Keratinocyte (primary cell): ENCODE results near the gene AKTIP. TPM values are rescaled to one million over a fixed set of nuclear protein-coding genes. Genes with fewer than 3 reads are reported as not detected.

ENCODE experiments used
- DNase-seq: peaks from one replicate; pipeline ENCODE4 v3.0.0-alpha.2; 2011; ENCODE audit warnings: low read depth, missing footprints, low spot score
- FAIRE-seq: peaks from 2 replicates; lab custom pipeline; 2011; peaks lifted over from hg19 to GRCh38; lab: Jason Lieb, UNC
- H2AFZ ChIP-seq: 2 replicates; pipeline ENCODE4 v1.6.0; 2012; ENCODE audit warnings: low read length, control low read depth, inconsistent platforms; ENCODE audit not compliant: control insufficient read depth
- H3K27ac ChIP-seq: 2 replicates; pipeline ENCODE4 v1.5.1; 2011; ENCODE audit warnings: low read length; ENCODE audit not compliant: control insufficient read depth, insufficient read depth
- H3K27me3 ChIP-seq: 3 replicates; pipeline ENCODE4 v1.6.0; 2011; ENCODE audit warnings: low read length; ENCODE audit not compliant: control insufficient read depth, insufficient read depth; ENCODE audit errors: extremely low read depth
- H3K36me3 ChIP-seq, 2 experiments: 2 replicates in 1 of 2; 3 replicates in 1 of 2; pipeline ENCODE4 v1.5.1; 2011; ENCODE audit warnings: low read length in 2 of 2, mild to moderate bottlenecking in 1 of 2; ENCODE audit not compliant: control insufficient read depth in 2 of 2, insufficient read depth in 2 of 2; ENCODE audit errors: extremely low read depth in 1 of 2
- H3K4me1 ChIP-seq: 3 replicates; pipeline ENCODE4 v1.5.1; 2011; ENCODE audit warnings: low read length; ENCODE audit not compliant: control insufficient read depth, insufficient read depth; ENCODE audit errors: extremely low read depth
- H3K4me2 ChIP-seq: 3 replicates; pipeline ENCODE4 v1.6.0; 2011; ENCODE audit warnings: low read depth, low read length; ENCODE audit not compliant: control insufficient read depth, insufficient read depth; ENCODE audit errors: extremely low read depth
- H3K4me3 ChIP-seq, 3 experiments: fragments of 200-600 bp in 1 of 3; sonication (generic) in 1 of 3; 2 replicates in 2 of 3; 3 replicates in 1 of 3; pipeline ENCODE4 v1.5.1; 2011 to 2016; ENCODE audit warnings: low read length in 3 of 3, mild to moderate bottlenecking in 3 of 3, control low read depth in 2 of 3, inconsistent platforms in 1 of 3, low read depth in 1 of 3, mixed read lengths in 1 of 3, mixed run types in 1 of 3, moderate library complexity in 1 of 3; ENCODE audit not compliant: control insufficient read depth in 2 of 3, insufficient read depth in 2 of 3; ENCODE audit errors: extremely low read depth in 1 of 3
- H3K79me2 ChIP-seq: 2 replicates; pipeline ENCODE4 v1.6.0; 2012; ENCODE audit warnings: low read length; ENCODE audit not compliant: control insufficient read depth, insufficient read depth
- H3K9ac ChIP-seq: 3 replicates; pipeline ENCODE4 v1.6.0; 2011; ENCODE audit warnings: low read length; ENCODE audit not compliant: control insufficient read depth, insufficient read depth; ENCODE audit errors: extremely low read depth
- H3K9me1 ChIP-seq: 3 replicates; pipeline ENCODE4 v1.6.0; 2011; ENCODE audit warnings: low read length; ENCODE audit not compliant: control insufficient read depth, insufficient read depth; ENCODE audit errors: extremely low read depth
- H3K9me3 ChIP-seq: 2 replicates; pipeline ENCODE4 v1.5.1; 2012; ENCODE audit warnings: low read depth, low read length; ENCODE audit not compliant: control insufficient read depth
- H4K20me1 ChIP-seq: 3 replicates; pipeline ENCODE4 v1.6.0; 2011; ENCODE audit warnings: low read length; ENCODE audit not compliant: control insufficient read depth, insufficient read depth; ENCODE audit errors: extremely low read depth
- CTCF ChIP-seq, 3 experiments: IDR thresholded peaks in 1 of 3; conservative IDR thresholded peaks in 1 of 3; optimal IDR thresholded peaks in 1 of 3; 2 replicates in 2 of 3; 3 replicates in 1 of 3; pipeline versions ENCODE3 to v1.5.1; 2011; ENCODE audit warnings: low read length in 3 of 3, mild to moderate bottlenecking in 3 of 3, moderate library complexity in 2 of 3, control low read depth in 1 of 3, inconsistent platforms in 1 of 3; ENCODE audit not compliant: insufficient read depth in 2 of 3; ENCODE audit errors: extremely low read depth in 1 of 3
- EZH2 ChIP-seq: IDR thresholded peaks from one replicate; pipeline ENCODE4 v1.6.1; 2012; ENCODE audit warnings: inconsistent platforms, mild to moderate bottlenecking, low read length, moderate library complexity
- dilution Hi-C: fragments of 300-500 bp; cut with MboI; formaldehyde crosslinking; loops from one replicate; pipeline ENCODE4 v1.7.0; 2020; ENCODE audit warnings: low sequenced_read_pairs; ENCODE audit not compliant: extremely low pct_ligation_motif_present
- polyA plus RNA-seq, 5 experiments: library from polyadenylated mRNA; depleted of rRNA in 3 of 5; stranded (reverse) in 3 of 5; stranded (forward) in 1 of 5; unstranded in 1 of 5; fragments of >200 nt; gene quantifications; 1 replicate in 1 of 5; 2 replicates in 3 of 5; 3 replicates in 1 of 5; pipeline versions ENCODE4 v1.2.1 to v1.2.3, GENCODE V29; 2011 to 2012; ENCODE audit warnings: missing spikeins in 2 of 5, low read depth in 1 of 5, low replicate concordance in 1 of 5

Gene AKTIP
- polyA plus RNA-seq, 1 donor (not counting 4 experiments of a cell fraction or from before 2014, with no cell fraction given): 23.6 TPM

- Histone ChIP-seq H3K36me3 (peaks cover 6 to 29% of the 10 kb centered on the region in 2 experiments), H3K79me2 (no peaks in the 10 kb centered on the region)
- FAIRE-seq: no peak
These were observed 22.6 kb downstream of the AKTIP start for GRCh38 chr16:53480394-53480793.

GRCh38 chr16:53478965-53479364 lies 24.0 kb downstream of the AKTIP start:
- Histone ChIP-seq H3K9me1 (no peaks in the 10 kb centered on the region), H3K27ac (no peak overlapping the region), H3K4me3 (no peak overlapping the region), H3K4me1 (no peaks in the 10 kb centered on the region), H3K4me2 (no peak overlapping the region), H3K79me2 (no peaks in the 10 kb centered on the region), H3K27me3 (no peaks in the 10 kb centered on the region), H3K9me3 (no peaks in the 10 kb centered on the region), H2AFZ (no peak overlapping the region), H4K20me1 (no peaks in the 10 kb centered on the region), H3K9ac (no peak overlapping the region), H3K36me3 (peaks cover 6 to 29% of the 10 kb centered on the region in 2 experiments)
- DNase-seq: no peak
- dilution Hi-C loops: no loop called here
- FAIRE-seq: no peak
- TF ChIP-seq EZH2: no peak
- no peak for TF ChIP-seq CTCF (optimal IDR thresholded peaks at IDR 0.05 in 1 of 3, IDR thresholded peaks at IDR 0.05 in 1 of 3, conservative IDR thresholded peaks at IDR 0.05 in 1 of 3; ENCODE audit: extremely low read depth in 1 of 3, insufficient read depth in 2 of 3, low read length in 3 of 3)

More at GRCh38 chr16:53480394-53480793, 22.6 kb downstream of the AKTIP start:
- Histone ChIP-seq H3K27ac (no peak overlapping the region), H3K9me1 (no peaks in the 10 kb centered on the region), H2AFZ (no peak overlapping the region), H3K9me3 (no peaks in the 10 kb centered on the region), H3K4me2 (no peak overlapping the region), H3K4me3 (no peak overlapping the region), H3K4me1 (no peaks in the 10 kb centered on the region), H3K27me3 (no peaks in the 10 kb centered on the region), H4K20me1 (no peaks in the 10 kb centered on the region), H3K9ac (no peak overlapping the region)
- dilution Hi-C loops: no loop called here
- TF ChIP-seq CTCF (optimal IDR thresholded peaks at IDR 0.05 in 1 of 3, IDR thresholded peaks at IDR 0.05 in 1 of 3, conservative IDR thresholded peaks at IDR 0.05 in 1 of 3; ENCODE audit: extremely low read depth in 1 of 3, insufficient read depth in 2 of 3, low read length in 3 of 3) (no peak), EZH2 (no peak)
- DNase-seq: no peak
